ENCODE measurements around the gene IRF2BPL.

IRF2BPL gene

DNA sequence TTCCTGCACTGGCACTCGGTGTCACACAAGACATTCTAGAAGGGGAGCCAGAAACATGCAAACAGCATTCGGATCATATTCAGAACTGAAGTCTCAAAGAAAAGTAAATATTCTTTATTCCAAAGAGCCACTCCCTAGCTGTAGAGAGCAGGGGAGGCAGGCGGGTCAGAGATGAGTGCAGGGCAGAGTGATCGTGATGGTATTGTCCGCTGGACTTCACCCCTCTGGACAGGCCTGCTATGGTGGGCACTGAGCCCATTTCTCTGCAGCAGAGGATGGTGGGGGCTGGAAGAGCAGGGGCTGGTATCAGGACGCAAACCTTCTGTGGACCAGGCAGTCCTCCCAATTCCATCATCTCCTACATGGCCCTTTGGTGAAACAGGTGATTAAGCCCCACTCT lies 25.6 kb downstream of the IRF2BPL start:
- no peak overlapping the region for H3K27ac ChIP-seq
- H3K9me3 ChIP-seq (ENCODE audit: severe bottlenecking): no peaks in the 10 kb centered on the region
- H3K4me3 ChIP-seq (ENCODE audit: low read depth, low read length): no peak overlapping the region
- no peaks in the 10 kb centered on the region for H3K36me3 ChIP-seq
- TF ChIP-seq, protein P1, sequence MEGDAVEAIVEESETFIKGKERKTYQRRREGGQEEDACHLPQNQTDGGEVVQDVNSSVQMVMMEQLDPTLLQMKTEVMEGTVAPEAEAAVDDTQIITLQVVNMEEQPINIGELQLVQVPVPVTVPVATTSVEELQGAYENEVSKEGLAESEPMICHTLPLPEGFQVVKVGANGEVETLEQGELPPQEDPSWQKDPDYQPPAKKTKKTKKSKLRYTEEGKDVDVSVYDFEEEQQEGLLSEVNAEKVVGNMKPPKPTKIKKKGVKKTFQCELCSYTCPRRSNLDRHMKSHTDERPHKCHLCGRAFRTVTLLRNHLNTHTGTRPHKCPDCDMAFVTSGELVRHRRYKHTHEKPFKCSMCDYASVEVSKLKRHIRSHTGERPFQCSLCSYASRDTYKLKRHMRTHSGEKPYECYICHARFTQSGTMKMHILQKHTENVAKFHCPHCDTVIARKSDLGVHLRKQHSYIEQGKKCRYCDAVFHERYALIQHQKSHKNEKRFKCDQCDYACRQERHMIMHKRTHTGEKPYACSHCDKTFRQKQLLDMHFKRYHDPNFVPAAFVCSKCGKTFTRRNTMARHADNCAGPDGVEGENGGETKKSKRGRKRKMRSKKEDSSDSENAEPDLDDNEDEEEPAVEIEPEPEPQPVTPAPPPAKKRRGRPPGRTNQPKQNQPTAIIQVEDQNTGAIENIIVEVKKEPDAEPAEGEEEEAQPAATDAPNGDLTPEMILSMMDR (IDR thresholded peaks at IDR 0.05; ENCODE audit: low read depth, low read length): no peak
- no peaks in the 10 kb centered on the region for H3K27me3 ChIP-seq (ENCODE audit: insufficient read depth, low read depth, severe bottlenecking)
- no peak for DNase-seq

DNA sequence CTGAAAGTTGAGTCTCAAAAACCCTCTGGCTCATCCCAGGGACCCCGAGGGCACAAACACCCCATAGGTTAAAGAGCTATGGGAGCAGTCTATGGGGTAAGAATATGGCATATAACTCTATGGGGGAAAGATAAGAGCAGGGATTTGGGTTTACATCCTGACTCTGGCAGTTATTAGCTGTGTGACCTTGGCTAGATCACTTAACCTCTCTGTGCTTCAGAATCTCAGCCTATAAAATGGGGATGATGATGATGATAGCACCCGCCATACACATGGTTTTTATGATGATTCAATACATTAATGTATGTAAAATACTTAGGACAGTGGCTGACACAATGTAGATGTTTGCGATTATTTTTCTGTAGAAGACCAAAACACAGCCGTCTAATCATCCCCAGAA lies 26.2 kb downstream of the IRF2BPL start:
- Histone ChIP-seq H3K9me3 (ENCODE audit: severe bottlenecking) (no peaks in the 10 kb centered on the region), H3K4me3 (ENCODE audit: low read depth, low read length) (no peak overlapping the region), H3K27ac (no peak overlapping the region), H3K27me3 (ENCODE audit: insufficient read depth, low read depth, severe bottlenecking) (no peaks in the 10 kb centered on the region), H3K36me3 (no peaks in the 10 kb centered on the region)
- TF ChIP-seq, protein P1 (IDR thresholded peaks at IDR 0.05; ENCODE audit: low read depth, low read length): no peak
- DNase-seq: no peak

DNA sequence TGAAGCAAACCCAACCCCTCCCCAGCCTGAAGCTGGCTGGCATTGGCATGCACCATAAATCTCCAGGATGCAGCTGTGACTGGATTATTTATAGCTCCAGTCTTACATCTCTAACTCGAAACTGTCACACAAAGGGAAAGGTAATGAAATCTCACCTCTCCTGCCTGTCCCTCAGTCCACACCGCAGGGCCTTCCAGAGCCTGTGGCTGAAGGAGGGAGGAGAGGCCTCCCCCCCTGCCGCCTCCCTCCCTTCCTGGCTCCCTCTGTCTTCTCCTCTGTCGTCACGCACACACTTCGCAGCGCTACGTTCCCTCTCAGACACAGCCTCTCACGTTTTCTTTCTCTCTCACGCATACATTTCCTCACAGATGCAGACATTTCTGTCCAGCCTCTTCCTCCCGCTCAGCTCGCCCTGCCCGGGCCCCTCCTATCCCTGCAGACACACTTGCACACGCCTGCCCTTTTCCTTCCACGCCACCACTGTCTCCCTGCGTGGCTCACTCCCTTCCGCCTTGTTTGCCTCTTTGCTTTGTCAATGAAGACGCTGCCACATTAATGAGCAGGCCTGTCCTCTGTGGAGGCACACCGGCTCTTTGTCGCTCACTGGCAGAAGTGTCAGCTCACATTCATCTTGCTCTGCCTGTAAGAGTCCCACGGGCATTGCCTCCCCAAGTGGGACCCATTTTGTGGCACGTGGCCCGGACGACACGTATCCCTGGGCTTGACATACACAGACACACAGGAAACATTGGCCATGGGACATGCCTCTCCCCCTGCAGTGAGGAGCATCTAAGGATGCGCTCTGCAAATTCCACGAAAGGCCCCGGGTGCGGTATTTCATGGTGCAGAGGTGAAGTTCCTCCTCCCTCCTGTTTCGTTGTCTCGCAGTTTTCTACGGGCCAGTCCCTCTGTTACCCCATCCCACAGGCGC lies 27.9 kb downstream of the IRF2BPL start:
- H3K4me3 ChIP-seq (ENCODE audit: low read depth, low read length): no peak overlapping the region
- H3K27ac ChIP-seq: 0 out of 2 replicates have a peak overlapping the region, but pooled peaks have one; percentile 18
- H3K36me3 ChIP-seq: no peaks in the 10 kb centered on the region
- TF ChIP-seq, protein P1 (IDR thresholded peaks at IDR 0.05; ENCODE audit: low read depth, low read length): no peak
- no peaks in the 10 kb centered on the region for H3K9me3 ChIP-seq (ENCODE audit: severe bottlenecking)
- DNase-seq: peak; percentile 32
- no peaks in the 10 kb centered on the region for H3K27me3 ChIP-seq (ENCODE audit: insufficient read depth, low read depth, severe bottlenecking)

DNA sequence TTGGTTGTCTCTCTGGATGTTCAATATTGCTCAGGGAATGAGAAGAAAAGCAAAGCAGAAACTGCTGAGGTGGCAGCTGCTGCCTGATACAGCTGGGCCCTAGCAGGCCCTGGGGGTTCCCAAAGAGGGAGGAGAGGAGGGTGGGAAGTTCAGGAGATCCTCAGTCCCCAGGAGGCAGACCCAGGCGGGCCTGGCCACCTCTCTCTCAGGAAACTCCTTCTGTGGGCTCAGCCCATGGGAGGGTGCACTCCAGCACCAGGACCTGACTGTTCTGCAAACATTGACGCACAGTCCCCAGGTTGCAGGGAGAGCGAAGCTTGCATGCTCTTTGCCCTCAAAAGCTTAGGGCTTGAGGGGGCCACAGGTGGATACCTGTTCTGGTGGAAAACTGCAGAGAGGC lies 29.6 kb downstream of the IRF2BPL start:
- Histone ChIP-seq H3K27me3 (ENCODE audit: insufficient read depth, low read depth, severe bottlenecking) (no peaks in the 10 kb centered on the region), H3K27ac (no peak overlapping the region), H3K36me3 (no peaks in the 10 kb centered on the region), H3K9me3 (ENCODE audit: severe bottlenecking) (no peaks in the 10 kb centered on the region), H3K4me3 (ENCODE audit: low read depth, low read length) (no peak overlapping the region)
- TF ChIP-seq, protein P1 (IDR thresholded peaks at IDR 0.05; ENCODE audit: low read depth, low read length): no peak
- no peak for DNase-seq

DNA sequence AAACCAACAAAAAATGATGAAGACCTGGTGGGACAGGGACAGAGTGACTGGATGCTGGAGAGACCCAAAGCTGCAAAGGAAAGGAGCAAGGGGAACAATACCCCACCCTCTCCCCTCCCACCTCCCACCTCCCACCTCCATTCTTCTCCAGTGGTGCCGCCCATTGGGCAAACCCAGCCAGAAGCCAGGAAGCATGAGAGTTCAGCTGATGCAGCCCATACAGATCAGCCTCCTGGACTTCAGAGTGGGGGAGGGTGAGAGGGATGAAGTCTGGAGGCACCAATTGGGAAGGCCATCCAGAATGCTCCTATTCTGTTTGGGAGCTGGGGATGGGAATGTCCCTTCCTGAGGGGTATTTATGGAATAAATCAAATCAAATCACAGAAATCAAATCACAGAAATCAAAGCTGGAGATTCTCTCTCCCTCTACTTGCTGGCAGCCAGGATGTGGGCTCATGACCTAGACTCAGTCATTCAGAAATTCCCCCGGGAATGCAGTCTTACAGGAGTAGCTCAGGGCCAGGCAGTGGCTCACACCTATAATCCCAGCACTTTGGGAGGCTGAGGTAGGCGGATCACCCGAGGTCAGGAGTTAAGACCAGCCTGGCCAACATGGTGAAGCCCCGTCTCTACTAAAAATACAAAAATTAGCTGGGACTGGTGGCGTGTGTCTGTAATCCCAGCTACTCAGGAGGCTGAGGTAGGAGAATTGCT lies 31.1 kb downstream of the IRF2BPL start:
- no peak overlapping the region for H3K4me3 ChIP-seq (ENCODE audit: low read depth, low read length)
- peak; percentile 76 for DNase-seq
- H3K36me3 ChIP-seq: no peaks in the 10 kb centered on the region
- no peaks in the 10 kb centered on the region for H3K9me3 ChIP-seq (ENCODE audit: severe bottlenecking)
- H3K27me3 ChIP-seq (ENCODE audit: insufficient read depth, low read depth, severe bottlenecking): no peaks in the 10 kb centered on the region
- TF ChIP-seq, protein P1 (IDR thresholded peaks at IDR 0.05; ENCODE audit: low read depth, low read length): no peak
- H3K27ac ChIP-seq: no peak overlapping the region; the same call in 1 of the 2 replicates

Data from WERI-Rb-1 (cell line).